Subcutaneous abdominal adipose tissue (tissue), 5 donors: ENCODE measurements around the gene PDK2.

Source experiments
- H3K27ac ChIP-seq: one replicate; pipeline ENCODE4 v1.7.0; 2013; ENCODE audit warnings: low read depth, mild to moderate bottlenecking, inconsistent platforms, low read length, moderate library complexity
- H3K27me3 ChIP-seq, 5 donors: one replicate each; pipeline ENCODE4 v1.7.0; 2013; ENCODE audit warnings: low read length in 5 of 5, inconsistent platforms in 1 of 5; ENCODE audit not compliant: control insufficient read depth in 5 of 5, insufficient read depth in 4 of 5
- H3K36me3 ChIP-seq, 5 donors: one replicate each; pipeline ENCODE4 v1.7.0; 2013; ENCODE audit warnings: low read length in 5 of 5; ENCODE audit not compliant: control insufficient read depth in 5 of 5, insufficient read depth in 5 of 5
- H3K4me1 ChIP-seq, 5 donors: one replicate each; pipeline ENCODE4 v1.7.0; 2013; ENCODE audit warnings: low read length in 5 of 5, mild to moderate bottlenecking in 3 of 5, moderate library complexity in 1 of 5; ENCODE audit not compliant: control insufficient read depth in 5 of 5, insufficient read depth in 5 of 5
- H3K4me3 ChIP-seq, 5 donors: one replicate each; pipeline ENCODE4 v1.7.0; 2013; ENCODE audit warnings: low read length in 5 of 5, low read depth in 1 of 5
- H3K9ac ChIP-seq, 5 donors: one replicate each; pipeline ENCODE4 v1.7.0; 2013; ENCODE audit warnings: low read length in 5 of 5, mild to moderate bottlenecking in 4 of 5, moderate library complexity in 3 of 5
- H3K9me3 ChIP-seq, 5 donors: one replicate each; pipeline ENCODE4 v1.7.0; 2013; ENCODE audit warnings: low read length in 5 of 5; ENCODE audit not compliant: control insufficient read depth in 5 of 5
- donor health status: healthy.
- donor health status: healthy.
- donor health status: healthy.
- donor health status: healthy.
- donor health status: healthy.

Gene PDK2

DNA sequence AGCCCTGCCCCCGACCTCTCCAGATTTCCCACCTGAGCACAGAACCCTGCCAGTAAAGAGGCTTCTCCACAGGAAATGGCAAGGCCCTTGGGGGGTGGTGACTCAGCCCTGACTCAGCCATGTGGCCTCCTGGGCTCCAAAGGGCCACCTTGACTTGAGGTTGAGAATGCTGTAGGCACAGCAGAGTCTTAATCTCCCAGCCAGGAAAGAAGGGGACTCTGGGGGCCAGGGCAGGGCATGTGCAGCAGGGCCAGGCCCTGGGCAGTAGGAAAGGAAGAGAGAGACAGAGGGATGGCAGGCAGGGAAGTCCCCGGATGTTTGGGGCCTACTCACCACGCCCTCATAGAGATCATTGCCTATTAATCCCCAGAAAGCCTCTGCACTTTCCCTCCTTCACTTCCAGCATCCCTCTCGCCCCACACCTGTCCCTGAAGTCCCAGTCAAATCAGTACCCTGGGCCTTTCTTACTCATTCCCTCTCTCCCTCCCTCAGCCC, 44.0 kb upstream of the PDK2 start:
- Histone ChIP-seq H3K4me3 (no peak overlapping the region), H3K4me1 (peaks cover 3 to 41% (median 14%) of the 10 kb centered on the region in 5 donors), H3K9ac (no peak overlapping the region), H3K36me3 (no peaks in the 10 kb centered on the region), H3K27me3 (peaks cover 0 to 27% (median 12%) of the 10 kb centered on the region in 5 donors), H3K27ac (no peak overlapping the region), H3K9me3 (no peaks in the 10 kb centered on the region)

GRCh38 chr17:50051606-50052005, 43.5 kb upstream of the PDK2 start:
- Histone ChIP-seq H3K9me3 (no peaks in the 10 kb centered on the region), H3K4me3 (no peak overlapping the region), H3K27ac (no peak overlapping the region), H3K9ac (no peak overlapping the region), H3K36me3 (no peaks in the 10 kb centered on the region), H3K4me1 (peaks cover 3 to 42% (median 19%) of the 10 kb centered on the region in 5 donors), H3K27me3 (peaks cover 0 to 27% (median 12%) of the 10 kb centered on the region in 5 donors)

DNA sequence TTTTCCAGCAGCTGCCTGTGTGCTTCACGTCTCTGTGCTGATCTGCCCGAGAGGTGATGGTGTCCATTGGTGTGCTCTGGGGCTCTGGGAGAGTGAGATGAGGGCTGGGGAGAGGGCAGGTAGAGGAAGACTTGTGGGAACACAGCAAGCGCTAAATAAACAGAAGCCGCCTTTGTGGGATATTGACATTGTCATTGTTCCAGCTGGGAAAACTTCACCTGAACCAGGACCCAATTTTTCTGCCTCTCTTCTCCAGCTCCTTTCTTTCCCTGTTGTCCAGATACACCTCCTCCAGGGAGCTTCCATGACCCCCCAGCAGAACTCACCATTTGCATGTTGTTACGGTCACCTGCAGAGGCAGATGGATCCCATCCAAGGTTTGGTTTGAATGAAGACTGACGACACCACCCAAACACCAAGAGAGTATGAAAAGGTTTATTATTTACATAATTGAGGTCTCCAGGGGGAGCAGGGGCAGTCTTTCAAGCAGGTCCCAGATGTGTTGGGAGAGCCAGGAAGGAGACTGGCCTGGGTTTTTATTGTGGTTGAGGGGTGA, 42.8 kb upstream of the PDK2 start:
- peaks cover 0 to 32% (median 12%) of the 10 kb centered on the region in 5 donors for H3K27me3 ChIP-seq
- no peak overlapping the region for H3K4me3 ChIP-seq
- H3K9me3 ChIP-seq, result no peaks in the 10 kb centered on the region
- H3K9ac ChIP-seq, result no peak overlapping the region
- H3K27ac ChIP-seq, result no peak overlapping the region
- H3K4me1 ChIP-seq, result peaks cover 3 to 44% (median 23%) of the 10 kb centered on the region in 5 donors
- no peaks in the 10 kb centered on the region for H3K36me3 ChIP-seq

- Histone ChIP-seq H3K9me3 (no peaks in the 10 kb centered on the region), H3K4me1 (peaks cover 3 to 41% (median 23%) of the 10 kb centered on the region in 5 donors), H3K9ac (no peak overlapping the region), H3K27me3 (peaks cover 0 to 32% (median 12%) of the 10 kb centered on the region in 5 donors), H3K4me3 (no peak overlapping the region), H3K36me3 (no peaks in the 10 kb centered on the region), H3K27ac (no peak overlapping the region)
Observed at GRCh38 chr17:50052822-50053653, 42.1 kb upstream of the PDK2 start.

- Histone ChIP-seq H3K27ac (no peak overlapping the region), H3K9ac (no peak overlapping the region), H3K36me3 (no peaks in the 10 kb centered on the region), H3K4me1 (peaks cover 3 to 43% (median 23%) of the 10 kb centered on the region in 5 donors), H3K27me3 (peaks cover 0 to 32% (median 12%) of the 10 kb centered on the region in 5 donors), H3K4me3 (no peak overlapping the region), H3K9me3 (no peaks in the 10 kb centered on the region)
Observed at GRCh38 chr17:50053654-50053960, 41.5 kb upstream of the PDK2 start.

GRCh38 chr17:50055055-50055425, 40.1 kb upstream of the PDK2 start:
- Histone ChIP-seq H3K36me3 (no peaks in the 10 kb centered on the region), H3K27me3 (peaks cover 0 to 29% (median 12%) of the 10 kb centered on the region in 5 donors), H3K27ac (peak overlapping the region; percentile 30), H3K9me3 (no peaks in the 10 kb centered on the region), H3K9ac (peak overlapping the region in 2 of 5 donors; percentile 1 to 63), H3K4me3 (peak overlapping the region; percentile 62 to 77 (median 68)), H3K4me1 (peaks cover 3 to 57% (median 32%) of the 10 kb centered on the region in 5 donors)

DNA sequence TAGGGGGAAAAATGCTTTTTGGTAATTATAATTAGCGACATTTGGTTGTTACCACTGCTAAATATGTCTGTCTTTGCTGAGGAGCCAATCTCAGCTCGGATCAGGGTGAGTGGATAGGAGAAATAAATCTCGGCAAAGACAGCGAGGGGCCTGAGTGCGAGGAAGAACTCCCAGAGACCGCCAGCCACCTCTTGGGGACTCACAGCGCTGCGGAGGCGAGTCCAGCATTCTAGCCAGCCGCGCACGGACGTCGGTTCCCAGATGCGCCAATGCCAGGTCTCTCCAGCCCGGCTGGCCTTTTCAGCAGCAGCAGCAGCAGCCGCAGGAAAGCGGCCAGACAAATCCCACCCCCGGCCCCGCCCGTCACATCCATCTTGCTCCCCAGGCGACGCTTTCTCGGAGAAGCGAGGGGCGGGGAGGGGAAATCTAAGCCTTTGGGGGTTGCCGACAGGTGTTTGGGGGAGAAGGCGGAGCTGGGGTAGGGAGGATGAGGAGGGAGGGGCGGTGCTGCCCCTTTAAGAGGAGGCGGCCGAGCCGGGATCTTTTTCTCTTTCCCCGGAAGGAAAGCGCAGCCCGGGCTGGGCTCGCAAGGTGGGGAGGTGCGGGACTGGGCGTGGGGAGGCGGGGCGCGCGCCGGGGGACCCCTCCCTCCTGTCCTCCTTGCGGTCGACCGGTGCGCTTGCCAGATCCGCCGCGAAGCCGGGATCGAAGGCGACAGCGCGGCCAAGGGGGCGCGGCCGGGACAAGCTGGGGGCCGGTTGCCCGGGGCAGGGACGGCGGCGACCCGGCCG, 39.5 kb upstream of the PDK2 start, which contains the start of gene ITGA3:
TSS of gene ITGA3 (plus strand) at position 685 of the 791 bp plus-strand sequence. CDS start 330 bp downstream, outside the sequence.
- peaks cover 0 to 29% (median 12%) of the 10 kb centered on the region in 5 donors for H3K27me3 ChIP-seq
- no peaks in the 10 kb centered on the region for H3K9me3 ChIP-seq
- H3K4me1 ChIP-seq, result peaks cover 3 to 63% (median 38%) of the 10 kb centered on the region in 5 donors
- peak within 1 kb of the TSS; percentile 62 to 77 (median 68) for H3K4me3 ChIP-seq
- H3K27ac ChIP-seq, result peak within 1 kb of the TSS; percentile 30
- no peaks in the 10 kb centered on the region for H3K36me3 ChIP-seq
- peak within 1 kb of the TSS in 4 of 5 donors; percentile 6 to 68 (median 55) for H3K9ac ChIP-seq

- no peak overlapping the region for H3K27ac ChIP-seq
- H3K9me3 ChIP-seq, result no peaks in the 10 kb centered on the region
- H3K9ac ChIP-seq, result peak overlapping the region in 4 of 5 donors; percentile 6 to 68 (median 55)
- peaks cover 6 to 67% (median 46%) of the 10 kb centered on the region in 5 donors for H3K4me1 ChIP-seq
- peaks cover 0 to 27% (median 12%) of the 10 kb centered on the region in 5 donors for H3K27me3 ChIP-seq
- H3K4me3 ChIP-seq, result peak overlapping the region; percentile 39 to 77 (median 68)
- H3K36me3 ChIP-seq, result no peaks in the 10 kb centered on the region
Observed at GRCh38 chr17:50056217-50056960, 38.8 kb upstream of the PDK2 start.

- Histone ChIP-seq H3K36me3 (no peaks in the 10 kb centered on the region), H3K27ac (no peak overlapping the region), H3K4me1 (peaks cover 6 to 70% (median 51%) of the 10 kb centered on the region in 5 donors), H3K27me3 (peaks cover 0 to 24% (median 12%) of the 10 kb centered on the region in 5 donors), H3K9ac (peak overlapping the region in 2 of 5 donors; percentile 11 to 68), H3K4me3 (peak overlapping the region; percentile 39 to 77 (median 68)), H3K9me3 (no peaks in the 10 kb centered on the region)
Observed at GRCh38 chr17:50056961-50057330, 38.2 kb upstream of the PDK2 start.
